HG03520 (cell line): ENCODE measurements around the gene EHD4.

Source experiments
- ATAC-seq: cut with Tn5 transposase; IDR thresholded peaks from one replicate; pipeline ENCODE4 v1.9.1; 2021; ENCODE audit warnings: mild to moderate bottlenecking, moderate library complexity; ENCODE audit not compliant: unreplicated experiment

Gene EHD4

GRCh38 chr15:41882689-41883483, 89.5 kb downstream of the EHD4 start:
- ATAC-seq, result no peak

GRCh38 chr15:41881920-41882688, 90.3 kb downstream of the EHD4 start:
- ATAC-seq, result no peak

- ATAC-seq, result no peak
These were observed 90.8 kb downstream of the EHD4 start for GRCh38 chr15:41881550-41881919.

DNA sequence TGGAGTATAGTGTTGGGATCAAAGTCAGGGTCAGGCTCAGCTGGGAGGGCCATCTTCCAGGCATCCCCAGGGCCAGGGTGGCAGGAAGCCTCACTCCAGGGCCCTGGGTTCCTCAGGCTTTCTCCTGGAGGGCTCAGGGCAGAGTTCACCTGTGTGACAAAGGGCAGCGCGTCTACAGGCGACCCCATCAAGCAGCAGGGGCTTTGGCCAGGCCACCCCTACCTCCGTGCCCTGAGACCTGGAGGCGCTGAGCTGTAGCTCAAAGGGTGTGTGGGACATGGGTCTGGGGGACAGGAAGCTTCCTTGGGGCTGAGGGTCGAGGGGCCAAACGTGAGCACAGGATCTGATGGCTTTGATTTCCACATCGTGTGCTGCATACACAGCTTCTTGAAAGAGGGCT, 91.3 kb downstream of the EHD4 start:
- no peak for ATAC-seq

GRCh38 chr15:41880156-41880877, 92.0 kb downstream of the EHD4 start:
- no peak for ATAC-seq

DNA sequence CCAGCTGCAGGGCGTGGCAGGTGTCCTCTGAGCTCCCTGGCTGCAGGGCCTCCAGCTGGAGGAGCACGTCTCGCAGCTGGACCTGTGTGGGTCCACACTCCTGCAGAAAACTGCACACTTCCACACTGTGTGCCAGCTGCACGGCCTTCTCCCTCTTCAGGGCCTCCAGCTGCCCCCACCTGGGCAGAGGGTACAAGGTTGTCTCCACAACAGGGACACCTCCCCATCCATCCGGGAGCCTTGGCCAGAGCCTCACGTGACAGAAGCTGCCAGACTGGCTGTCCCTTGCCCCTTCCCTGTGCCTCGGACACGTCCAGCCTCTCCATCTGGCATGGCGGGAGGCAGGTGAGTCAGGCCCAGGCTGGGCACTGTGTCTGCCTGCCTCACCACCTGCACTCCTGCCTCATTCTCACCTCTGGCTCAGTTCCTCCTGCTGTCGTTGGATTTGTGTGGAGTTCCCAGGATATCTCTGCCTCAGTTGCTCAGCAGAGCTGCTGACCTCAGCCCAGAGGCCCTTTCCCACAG, 93.0 kb downstream of the EHD4 start:
- no peak for ATAC-seq

- ATAC-seq, result no peak
These were observed 94.0 kb downstream of the EHD4 start for GRCh38 chr15:41878355-41878699.

GRCh38 chr15:41877631-41878354, 94.6 kb downstream of the EHD4 start:
- no peak for ATAC-seq

- ATAC-seq, result no peak
These were observed 95.7 kb downstream of the EHD4 start for GRCh38 chr15:41876689-41877088.

DNA sequence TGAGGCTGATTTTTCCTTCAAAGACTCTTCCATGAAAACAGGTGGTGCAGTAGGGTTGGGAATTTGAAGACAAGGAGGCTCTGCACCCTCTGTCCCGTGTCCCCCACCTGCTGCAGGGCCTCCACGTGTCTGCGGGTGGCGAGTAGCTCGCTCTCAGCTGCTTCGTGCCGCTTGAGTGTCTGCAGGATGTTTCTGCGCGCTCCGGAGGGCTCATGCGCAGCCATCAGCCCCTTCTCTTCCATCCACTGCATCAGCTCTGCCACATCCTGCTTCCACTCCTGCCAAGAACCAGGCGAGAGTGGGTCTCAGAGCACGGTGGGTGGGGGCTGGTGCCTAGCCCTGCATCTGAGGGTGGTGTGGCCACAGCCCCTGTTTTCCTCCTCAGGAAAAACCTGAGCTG, 96.3 kb downstream of the EHD4 start:
- ATAC-seq, result no peak

DNA sequence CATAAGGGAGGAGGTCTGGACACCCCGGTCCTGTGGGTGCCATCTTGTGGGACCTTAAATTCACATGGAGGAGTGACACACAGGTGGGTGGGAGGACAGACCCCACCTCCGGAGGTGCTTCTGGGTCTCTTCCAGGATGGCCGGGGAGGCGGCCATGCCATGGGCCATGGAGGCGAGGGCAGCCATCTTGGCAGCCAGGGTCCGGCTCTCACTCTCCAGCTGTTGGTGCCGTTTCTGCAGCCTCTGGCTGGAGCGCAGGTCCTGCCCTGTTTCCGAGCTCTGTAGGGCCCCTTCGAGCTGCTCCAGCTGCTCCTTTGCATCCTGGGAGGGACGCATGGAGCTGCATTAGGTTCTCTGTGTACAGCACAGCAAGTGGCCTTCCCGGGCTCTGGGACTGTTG, 97.6 kb downstream of the EHD4 start:
- no peak for ATAC-seq

DNA sequence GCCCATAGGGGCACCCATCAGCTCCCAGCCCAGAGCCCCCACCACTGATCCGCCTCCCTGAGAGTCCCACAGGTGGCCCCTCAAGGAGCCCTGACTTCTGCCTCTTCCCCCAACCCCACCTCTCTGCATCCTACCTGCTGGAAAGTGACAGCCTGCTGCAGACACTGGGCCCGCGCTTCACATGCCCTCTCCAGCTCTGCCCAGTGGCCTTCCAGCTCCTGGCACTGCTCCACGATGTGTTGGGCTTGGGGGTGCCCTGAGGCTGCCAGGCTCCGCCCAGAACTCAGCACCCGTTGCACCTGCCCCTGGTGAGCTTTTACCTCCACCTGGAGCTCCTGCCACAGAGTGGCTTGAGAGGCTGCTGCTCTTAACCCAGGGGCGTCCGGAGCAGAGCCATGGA, 98.6 kb downstream of the EHD4 start:
- ATAC-seq, result no peak

DNA sequence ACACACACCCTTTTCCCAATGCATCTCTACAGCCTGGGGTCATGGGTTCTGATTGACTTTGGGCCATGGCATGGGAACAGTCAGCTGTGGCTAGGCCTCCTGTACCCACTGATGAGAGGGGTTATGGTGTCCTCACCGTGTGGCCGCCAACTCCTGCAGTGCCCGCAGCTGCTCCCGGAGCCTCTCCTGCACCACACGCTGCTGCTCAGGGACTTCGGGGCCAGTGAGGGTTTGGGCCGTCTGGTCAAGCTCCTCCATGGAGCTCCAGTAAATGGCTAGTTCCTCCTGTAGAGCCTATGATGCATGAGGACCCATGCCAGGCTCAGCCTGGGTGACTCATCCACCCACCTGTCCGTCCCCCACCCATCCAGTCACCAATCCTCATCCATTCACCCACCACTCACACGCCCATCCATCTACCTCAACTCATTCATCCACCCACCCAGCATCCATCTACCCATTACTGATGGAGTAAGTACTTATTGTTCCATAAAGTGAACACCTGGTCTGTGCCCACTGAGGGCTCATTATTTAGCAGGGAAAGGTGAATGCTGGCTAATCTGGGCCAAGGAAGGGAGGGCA, 100.1 kb downstream of the EHD4 start:
- no peak for ATAC-seq

GRCh38 chr15:41871175-41871905, 101.0 kb downstream of the EHD4 start:
- no peak for ATAC-seq

GRCh38 chr15:41870689-41871081, 101.7 kb downstream of the EHD4 start:
- no peak for ATAC-seq

- no peak for ATAC-seq
These were observed 102.3 kb downstream of the EHD4 start for GRCh38 chr15:41869770-41870688.

DNA sequence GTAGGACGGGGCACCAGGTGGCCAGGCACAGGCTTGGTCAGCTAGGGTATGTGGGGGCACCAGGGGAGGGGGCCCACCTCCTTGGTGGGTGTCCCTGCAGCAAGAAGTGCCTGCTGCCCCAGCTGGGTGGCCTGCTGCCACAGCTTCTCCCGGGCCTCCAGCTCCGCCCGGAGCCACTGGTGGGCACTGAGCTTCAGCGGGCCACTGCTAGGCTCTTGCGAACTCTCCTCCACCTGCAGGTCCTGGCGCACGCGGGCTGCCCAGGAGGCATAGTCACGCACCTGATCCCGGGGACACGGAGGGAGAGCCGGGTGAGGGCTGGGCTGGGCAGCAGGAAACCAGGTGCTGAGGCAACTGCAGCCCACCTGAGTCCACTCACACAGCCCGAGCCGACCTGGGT, 104.0 kb downstream of the EHD4 start:
- ATAC-seq, result no peak

GRCh38 chr15:41866872-41867579, 105.3 kb downstream of the EHD4 start:
- ATAC-seq, result no peak
